ENCODE data around the gene ACTBL2. TPM values are rescaled to one million over a fixed set of nuclear protein-coding genes. Genes with fewer than 3 reads are reported as not detected.

The ACTBL2 gene
- total RNA-seq, 1 experiment from 2014 or later = not detected

GRCh38 chr5:57486027-57486602, 3.5 kb upstream of the ACTBL2 start:
- peaks cover 6% of the 10 kb centered on the region; the same call in 1 of the 2 replicates for H3K9me3 Mint-ChIP-seq
- POLR2A ChIA-PET = no interaction called here
- no peak overlapping the region for H3K4me3 Mint-ChIP-seq
- no peak overlapping the region for H3K27ac Mint-ChIP-seq
- ATAC-seq (no peak), DNase-seq (ENCODE audit: low spot score) (no peak)
- no peaks in the 10 kb centered on the region for H3K36me3 Mint-ChIP-seq
- no peaks in the 10 kb centered on the region for H3K27me3 Mint-ChIP-seq (ENCODE audit: low read depth)
- CTCF ChIA-PET = interaction anchor here (2.4 kb wide), 1 partner anchor 164 kb away, joined by 7 read pairs; no protein-coding TSS in a partner anchor
- no peaks in the 10 kb centered on the region for H3K4me1 Mint-ChIP-seq
- TF ChIP-seq HMGA2 (CRISPR knock-in tag; IDR thresholded peaks at IDR 0.05) (no peak), MAX (CRISPR knock-in tag; IDR thresholded peaks at IDR 0.05) (no peak), NR1H2 (CRISPR knock-in tag; IDR thresholded peaks at IDR 0.05) (no peak), ZBTB43 (CRISPR knock-in tag; IDR thresholded peaks at IDR 0.05) (no peak), MLX (CRISPR knock-in tag; IDR thresholded peaks at IDR 0.05) (no peak)

- ATAC-seq (no peak), DNase-seq (ENCODE audit: low spot score) (no peak)
- ChIA-PET CTCF (no interaction called here), POLR2A (no interaction called here)
- Mint-ChIP-seq H3K27me3 (ENCODE audit: low read depth) (no peaks in the 10 kb centered on the region; the same call in 1 of the 2 replicates), H3K4me3 (no peak overlapping the region), H3K9me3 (peaks cover 13% of the 10 kb centered on the region), H3K27ac (no peak overlapping the region), H3K36me3 (no peaks in the 10 kb centered on the region), H3K4me1 (no peaks in the 10 kb centered on the region)
- TF ChIP-seq NFYB (CRISPR knock-in tag; conservative IDR thresholded peaks at IDR 0.05; ENCODE audit: low read depth) = no peak
- TF ChIP-seq TCF7 (CRISPR knock-in tag; IDR thresholded peaks at IDR 0.05; ENCODE audit: low read depth) = no peak
- TF ChIP-seq JAZF1 (CRISPR knock-in tag; IDR thresholded peaks at IDR 0.05) = no peak
- TF ChIP-seq E2F4 (CRISPR knock-in tag; IDR thresholded peaks at IDR 0.05; ENCODE audit: borderline replicate concordance, low read depth) = no peak
- no peak for TF ChIP-seq FOXK1 (CRISPR knock-in tag; IDR thresholded peaks at IDR 0.05)
- no peak for TF ChIP-seq EMX1 (CRISPR knock-in tag; IDR thresholded peaks at IDR 0.05)
- no peak for TF ChIP-seq RORB (CRISPR knock-in tag; IDR thresholded peaks at IDR 0.05)
- no peak for TF ChIP-seq RELA (CRISPR knock-in tag; IDR thresholded peaks at IDR 0.05; ENCODE audit: borderline replicate concordance)
- TF ChIP-seq CDX4 (CRISPR knock-in tag; IDR thresholded peaks at IDR 0.05; ENCODE audit: borderline replicate concordance) = no peak
- TF ChIP-seq HMGA2 (CRISPR knock-in tag; IDR thresholded peaks at IDR 0.05) = no peak
- no peak for TF ChIP-seq ZNF423 (CRISPR knock-in tag; IDR thresholded peaks at IDR 0.05)
- TF ChIP-seq TP53 (CRISPR knock-in tag; IDR thresholded peaks at IDR 0.05) = no peak
- no peak for TF ChIP-seq ZNF425 (CRISPR knock-in tag; conservative IDR thresholded peaks at IDR 0.05)
Measured at GRCh38 chr5:57478826-57479225, 3.8 kb downstream of the ACTBL2 start.

All from WTC11 (cell line).